Middle frontal gyrus (tissue), 1 donor: ENCODE measurements around the gene DUOX1.

ENCODE experiments used
- DNase-seq: peaks from one replicate; pipeline ENCODE4 v3.0.0-alpha.2; 2015; ENCODE audit warnings: low spot score; ENCODE audit errors: extremely low spot score

Gene DUOX1

DNA sequence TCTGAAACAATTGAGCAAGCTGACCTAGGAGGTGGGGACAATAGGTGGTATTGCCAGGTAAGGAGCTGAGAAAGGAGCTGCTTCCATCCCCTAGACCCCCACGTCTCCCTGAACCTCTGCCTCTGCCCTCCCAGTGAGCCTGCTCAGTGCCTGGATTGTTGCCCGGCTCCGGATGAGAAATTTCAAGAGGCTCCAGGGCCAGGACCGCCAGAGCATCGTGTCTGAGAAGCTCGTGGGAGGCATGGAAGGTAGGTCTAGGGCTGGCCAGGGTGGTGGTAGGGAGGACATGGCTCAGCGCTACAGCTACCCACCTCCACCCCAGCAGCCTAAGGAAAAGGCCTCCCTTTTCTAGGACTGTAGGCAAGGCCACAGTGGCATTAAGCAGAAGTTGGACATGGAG lies 13.3 kb downstream of the DUOX1 start:
- no peak for DNase-seq

GRCh38 chr15:45143946-45144345 lies 14.2 kb downstream of the DUOX1 start:
- DNase-seq, result no peak

DNA sequence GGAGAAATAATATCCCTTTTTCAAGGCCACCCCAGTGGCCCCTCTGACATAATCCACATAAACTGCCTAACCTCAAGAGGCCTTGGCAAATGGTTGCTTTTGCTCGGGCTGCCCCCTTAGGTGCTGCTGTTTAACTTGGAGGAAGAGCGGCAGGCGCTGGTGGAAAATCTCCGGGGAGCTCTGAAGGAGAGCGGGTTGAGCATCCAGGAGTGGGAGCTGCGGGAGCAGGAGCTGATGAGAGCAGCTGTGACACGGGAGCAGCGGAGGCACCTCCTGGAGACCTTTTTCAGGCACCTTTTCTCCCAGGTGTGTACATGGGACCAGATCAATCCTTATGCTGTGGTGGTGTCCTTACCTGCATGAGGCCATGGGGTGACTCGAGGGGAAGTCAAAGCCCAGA lies 15.0 kb downstream of the DUOX1 start:
- no peak for DNase-seq

GRCh38 chr15:45146405-45146804 lies 16.6 kb downstream of the DUOX1 start:
- DNase-seq, result no peak

- DNase-seq, result no peak
These were observed 17.8 kb downstream of the DUOX1 start for GRCh38 chr15:45147606-45148005.

DNA sequence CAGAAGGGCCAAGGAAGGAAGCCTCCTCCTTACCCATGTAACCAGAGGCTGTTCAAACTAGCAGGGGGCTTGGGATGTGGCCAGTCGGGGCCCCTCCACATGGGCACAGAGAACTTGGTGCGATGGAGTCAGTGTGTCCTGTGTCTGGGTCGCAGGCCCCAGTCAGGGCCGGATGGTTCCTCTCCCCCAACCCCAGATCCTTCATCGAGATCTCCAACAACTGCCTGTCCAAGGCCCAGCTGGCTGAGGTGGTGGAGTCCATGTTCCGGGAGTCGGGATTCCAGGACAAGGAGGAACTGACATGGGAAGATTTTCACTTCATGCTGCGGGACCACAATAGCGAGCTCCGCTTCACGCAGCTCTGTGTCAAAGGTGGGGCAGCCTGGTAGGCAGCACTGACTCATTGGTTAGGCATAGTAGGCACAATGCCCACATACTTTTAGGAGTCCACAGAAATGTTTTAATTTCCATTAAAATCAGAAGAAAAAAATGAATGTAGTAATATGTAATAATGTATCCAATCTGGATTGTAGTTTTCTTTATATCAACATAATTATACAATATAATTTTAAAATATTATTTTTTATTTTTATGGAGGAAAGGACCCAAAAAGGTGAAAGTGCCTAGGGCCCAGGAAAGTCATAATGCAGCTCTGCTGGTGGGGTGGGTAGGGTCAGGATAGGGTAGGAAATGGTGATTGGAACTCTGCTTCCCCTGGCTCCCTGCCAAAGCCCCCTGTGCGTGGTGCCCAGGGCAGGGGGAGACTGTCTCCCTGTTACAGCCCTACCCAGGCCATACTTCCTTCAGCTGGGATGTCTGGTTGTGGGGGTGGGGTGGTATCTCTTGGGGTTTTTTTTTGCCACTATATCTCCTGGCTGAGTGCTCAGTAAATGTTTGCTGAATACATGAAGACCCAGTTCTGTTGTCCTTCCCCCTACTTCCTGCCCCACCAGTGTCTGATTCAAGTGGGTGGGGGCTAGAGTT lies 18.6 kb downstream of the DUOX1 start:
- DNase-seq, result no peak

DNA sequence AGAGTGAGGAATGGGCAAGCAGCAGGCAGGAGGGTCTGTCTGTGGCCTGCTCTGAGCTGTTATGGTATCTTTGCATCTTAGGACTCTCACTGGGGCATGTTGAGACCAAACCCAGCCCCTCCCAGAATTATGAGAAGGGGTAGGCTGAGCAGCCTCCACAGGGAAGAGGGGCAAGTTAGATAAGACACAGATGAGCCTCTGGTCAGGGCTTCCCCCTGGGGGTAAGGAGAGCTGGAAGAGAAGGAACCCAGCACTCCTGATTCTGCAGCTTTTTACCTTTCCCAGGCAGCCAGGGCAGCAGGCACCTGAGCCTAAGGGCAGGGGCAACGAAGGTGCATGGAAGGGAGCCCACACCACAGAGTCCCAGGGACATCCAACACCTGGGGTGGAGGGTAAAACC lies 19.3 kb downstream of the DUOX1 start:
- DNase-seq, result no peak

DNA sequence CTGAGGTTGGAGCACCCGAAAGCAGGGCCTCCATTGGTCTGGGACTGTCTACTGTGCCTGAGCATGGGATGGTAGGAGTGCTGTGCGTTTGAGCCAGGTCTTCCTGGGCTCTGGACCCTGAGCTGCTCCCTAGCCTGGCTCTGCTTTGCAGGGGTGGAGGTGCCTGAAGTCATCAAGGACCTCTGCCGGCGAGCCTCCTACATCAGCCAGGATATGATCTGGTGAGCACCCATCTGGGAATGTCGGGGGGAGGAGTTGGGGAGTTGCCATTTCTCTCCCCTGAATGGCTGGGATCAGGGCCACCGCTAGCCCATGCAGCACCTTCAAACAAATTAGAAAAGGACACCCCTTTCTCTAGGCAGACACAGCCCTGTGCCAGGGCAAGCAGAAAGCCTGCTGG lies 20.7 kb downstream of the DUOX1 start:
- no peak for DNase-seq

DNA sequence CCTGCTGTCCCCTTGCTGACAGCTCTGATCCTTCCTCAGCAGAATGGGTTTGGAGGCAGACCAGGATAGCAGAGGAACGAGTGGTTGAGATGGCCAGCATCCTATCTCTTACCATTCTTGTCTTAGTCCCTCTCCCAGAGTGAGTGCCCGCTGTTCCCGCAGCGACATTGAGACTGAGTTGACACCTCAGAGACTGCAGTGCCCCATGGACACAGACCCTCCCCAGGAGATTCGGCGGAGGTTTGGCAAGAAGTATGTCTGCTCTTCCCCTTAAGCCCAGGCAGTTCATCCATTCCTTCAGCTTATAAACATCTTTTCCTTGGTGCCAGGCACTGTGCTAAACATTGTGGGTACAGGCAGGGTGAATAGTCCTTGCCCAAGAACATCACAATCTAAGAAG lies 21.2 kb downstream of the DUOX1 start:
- no peak for DNase-seq

DNA sequence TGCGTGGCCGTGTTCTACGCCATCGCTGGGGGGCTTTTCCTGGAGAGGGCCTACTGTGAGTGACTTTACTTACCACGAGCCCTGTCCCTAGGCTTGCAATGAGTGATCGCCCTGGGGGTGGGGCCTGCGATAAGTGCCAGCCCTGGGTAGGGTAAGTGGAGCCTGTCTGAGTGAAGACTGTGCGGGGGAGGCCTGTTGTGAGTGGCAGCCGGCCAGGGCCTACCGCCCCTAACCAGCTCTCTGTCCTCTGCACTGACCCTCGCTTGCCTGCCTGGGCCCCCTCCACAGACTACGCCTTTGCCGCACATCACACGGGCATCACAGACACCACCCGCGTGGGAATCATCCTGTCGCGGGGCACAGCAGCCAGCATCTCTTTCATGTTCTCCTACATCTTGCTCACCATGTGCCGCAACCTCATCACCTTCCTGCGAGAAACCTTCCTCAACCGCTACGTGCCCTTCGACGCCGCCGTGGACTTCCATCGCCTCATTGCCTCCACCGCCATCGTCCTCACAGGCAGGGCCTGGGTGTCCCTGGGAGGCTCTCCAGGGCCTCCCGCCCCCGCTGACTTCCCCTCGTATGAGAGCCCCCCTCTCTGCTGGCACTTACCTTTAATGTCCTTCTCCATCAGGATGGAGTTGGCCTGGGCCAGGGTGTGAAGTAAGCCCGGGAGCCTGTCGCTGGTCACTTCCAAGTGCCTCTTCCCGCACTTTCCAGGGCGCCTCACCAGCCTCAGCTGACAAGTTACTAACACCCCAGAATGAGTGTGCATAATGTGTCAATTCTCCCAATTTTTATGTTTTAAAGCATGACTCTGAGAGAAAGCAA lies 22.4 kb downstream of the DUOX1 start:
- no peak for DNase-seq

DNA sequence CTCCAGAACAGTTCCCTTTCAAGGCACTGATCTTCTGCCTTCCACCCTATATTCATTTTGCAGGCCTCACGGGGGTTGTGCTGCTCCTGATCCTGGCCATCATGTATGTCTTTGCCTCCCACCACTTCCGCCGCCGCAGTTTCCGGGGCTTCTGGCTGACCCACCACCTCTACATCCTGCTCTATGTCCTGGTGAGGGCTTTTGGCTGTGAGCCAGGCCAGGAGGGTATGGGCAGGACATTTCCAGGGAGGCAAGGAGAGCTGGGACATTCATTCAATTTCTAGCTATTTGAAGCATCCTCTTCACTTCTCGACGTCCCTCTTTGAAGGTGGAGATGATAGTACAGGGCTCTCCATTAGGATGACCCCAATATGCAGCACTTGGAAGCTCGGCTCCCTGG lies 25.9 kb downstream of the DUOX1 start:
- DNase-seq, result no peak

DNA sequence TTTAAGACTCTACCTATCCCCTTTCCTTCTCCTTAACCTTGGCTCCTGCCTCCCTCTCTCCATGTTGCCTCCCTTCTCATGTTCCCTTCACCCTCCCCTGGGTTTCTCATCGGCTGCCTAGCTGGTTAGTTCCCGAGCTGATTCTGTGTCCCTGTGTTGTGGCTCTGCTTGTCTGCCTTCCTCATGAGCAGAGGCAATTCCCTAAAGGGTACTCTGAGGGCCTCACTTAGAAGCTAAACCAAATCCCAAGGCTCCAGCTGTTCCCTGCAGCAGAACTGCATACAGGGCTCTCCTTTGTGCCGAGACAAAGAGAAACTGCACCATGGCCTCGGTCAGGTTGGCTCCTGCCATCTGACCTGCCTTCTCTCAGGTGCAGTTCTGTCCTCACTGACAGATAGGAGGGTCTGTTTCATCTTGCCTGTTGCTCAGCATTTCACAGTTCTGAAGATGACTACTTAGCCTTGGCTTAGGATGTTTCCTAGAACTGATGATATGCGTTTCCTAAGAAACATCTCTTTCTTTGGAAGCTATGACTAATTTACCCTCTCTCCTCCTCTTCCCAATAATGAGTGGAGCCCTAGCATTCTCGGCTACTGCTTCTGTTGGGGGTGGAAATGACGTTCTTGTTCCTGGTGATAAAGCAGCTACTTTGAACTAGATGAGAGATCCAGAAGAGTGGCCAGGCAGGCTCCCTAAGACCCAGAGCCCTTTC lies 27.1 kb downstream of the DUOX1 start:
- DNase-seq, result no peak

DNA sequence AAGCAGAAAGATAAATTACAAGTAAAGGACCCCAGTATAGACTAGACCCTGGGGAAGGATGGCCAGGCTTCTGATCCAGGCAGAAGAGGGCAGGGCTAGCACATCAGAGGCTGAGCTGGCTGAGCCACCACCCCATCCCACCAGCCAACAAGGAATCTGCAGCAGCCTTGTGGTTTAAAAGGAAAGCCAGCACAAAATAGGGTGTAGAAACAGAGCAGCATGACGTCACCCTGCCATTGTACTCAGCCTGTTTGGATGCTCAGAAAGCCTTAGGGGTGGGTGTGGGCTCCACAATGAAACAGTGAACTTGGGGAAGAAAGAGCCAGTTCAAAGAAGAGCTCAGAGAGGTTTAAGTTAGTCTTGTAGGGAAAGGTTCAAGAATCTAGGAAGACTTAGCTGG lies 28.2 kb downstream of the DUOX1 start:
- DNase-seq, result peak; percentile 46

GRCh38 chr15:45161666-45162065 lies 31.9 kb downstream of the DUOX1 start:
- no peak for DNase-seq

DNA sequence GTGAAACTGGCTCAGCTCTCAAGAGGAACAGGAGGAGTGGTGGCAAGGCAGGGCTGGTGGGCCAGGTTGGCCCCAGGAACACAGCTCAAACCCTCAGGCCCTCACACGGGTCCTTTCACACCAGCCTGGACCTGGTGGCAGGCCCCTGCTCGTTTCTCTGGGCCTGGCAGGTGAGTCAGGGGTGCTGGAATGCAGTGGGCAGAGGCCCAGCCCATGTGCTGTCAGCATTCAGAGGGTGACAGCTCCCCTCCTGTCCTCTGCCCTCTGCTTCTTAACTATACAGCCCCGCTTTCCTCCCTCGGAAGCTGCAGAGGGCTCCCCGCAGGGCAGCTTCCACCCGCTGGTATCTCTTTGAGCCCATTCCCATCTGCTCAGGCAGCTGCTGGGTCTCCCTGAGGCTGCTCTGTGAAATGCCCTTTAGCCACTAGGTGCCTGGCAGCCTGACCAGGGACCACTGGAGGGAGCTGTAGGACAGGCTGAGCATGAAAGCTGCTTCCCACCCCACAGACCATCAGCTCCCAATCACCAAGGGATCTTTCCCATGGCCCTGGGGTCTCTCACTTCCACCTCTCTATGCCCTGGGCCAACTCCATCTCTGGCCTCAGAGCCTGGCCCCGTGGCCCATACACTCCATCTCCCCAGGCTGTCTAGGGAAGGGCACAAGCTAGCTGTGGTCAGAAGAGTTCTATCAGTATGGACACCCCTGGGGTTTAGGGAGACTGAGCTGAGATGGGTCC lies 33.1 kb downstream of the DUOX1 start:
- DNase-seq, result no peak

- DNase-seq, result no peak
These were observed 33.7 kb downstream of the DUOX1 start for GRCh38 chr15:45163508-45163856.

DNA sequence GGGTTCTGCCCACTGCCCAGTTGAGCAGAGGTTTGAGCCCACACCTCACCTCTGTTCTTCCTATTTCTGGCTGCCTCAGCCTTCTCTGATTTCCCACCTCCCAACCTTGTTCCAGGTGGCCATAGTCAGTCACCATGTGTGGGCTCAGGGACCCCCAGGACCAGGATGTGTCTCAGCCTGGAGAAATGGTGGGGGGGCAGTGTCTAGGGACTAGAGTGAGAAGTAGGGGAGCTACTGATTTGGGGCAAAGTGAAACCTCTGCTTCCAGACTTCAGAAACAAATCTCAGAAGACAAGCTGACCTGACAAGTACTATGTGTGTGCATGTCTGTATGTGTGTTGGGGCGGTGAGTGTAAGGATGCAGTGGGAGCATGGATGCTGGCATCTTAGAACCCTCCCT lies 35.1 kb downstream of the DUOX1 start:
- DNase-seq, result no peak

DNA sequence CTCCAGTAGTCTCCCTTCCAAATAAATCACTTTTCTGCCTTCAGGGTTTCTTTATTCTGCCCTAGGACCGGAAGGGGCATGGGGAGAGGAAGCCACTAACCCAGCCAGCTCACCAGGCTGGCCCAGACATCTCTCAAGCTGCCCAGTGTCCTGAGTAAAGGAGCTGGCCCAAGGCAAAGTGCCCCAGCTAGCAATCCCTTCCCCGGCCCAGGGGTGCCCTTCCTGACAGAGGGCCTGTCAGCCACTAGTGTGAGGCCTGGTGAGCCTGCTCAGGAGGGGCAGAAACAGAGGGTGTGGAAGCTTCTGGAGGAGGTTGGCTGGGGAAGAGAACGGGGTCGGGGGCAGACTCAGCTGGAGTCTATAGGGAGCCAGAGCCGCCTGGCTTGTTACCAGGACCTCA lies 35.7 kb downstream of the DUOX1 start:
- DNase-seq, result no peak

DNA sequence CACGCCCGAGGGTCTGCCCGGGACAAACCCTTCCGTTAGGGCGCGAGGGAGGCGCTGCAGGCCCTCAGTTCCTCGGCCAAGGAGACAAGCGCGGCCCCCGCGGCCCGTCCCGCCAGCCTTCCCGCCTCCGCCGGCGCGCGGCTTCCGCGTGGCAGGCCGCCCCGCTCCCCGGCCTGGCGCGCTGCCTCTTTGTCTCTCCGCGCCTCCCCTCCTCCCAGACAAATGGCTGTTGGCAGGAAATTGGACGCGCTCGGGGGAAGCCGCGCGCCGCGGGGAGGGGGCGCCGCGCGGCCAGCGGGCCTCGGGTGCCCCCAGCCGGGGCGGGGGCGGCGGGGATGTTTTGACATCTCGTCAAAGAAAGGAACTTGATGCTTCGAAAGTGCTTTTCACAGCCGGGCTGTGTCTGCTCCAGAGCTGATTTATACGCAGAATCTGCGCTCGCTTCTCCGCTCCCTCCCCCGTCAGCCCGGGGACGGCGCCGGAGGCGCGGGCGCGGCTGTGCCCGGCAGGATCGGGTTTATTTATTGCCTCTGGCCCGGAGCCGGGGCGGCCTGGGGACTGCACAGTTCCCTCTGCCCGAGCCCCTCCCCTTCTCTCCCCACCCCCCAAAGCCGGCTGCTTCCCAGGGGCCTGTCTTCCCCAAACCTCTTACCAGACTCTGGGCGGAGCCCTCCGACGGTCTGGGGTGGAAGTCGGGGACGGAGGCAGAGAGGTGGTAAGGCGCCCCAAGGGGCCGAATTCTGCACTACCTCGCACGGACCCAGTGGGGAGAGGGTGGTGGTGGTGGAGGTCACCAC lies 37.2 kb downstream of the DUOX1 start:
- DNase-seq, result peak; percentile 75

GRCh38 chr15:45167631-45168205 lies 37.9 kb downstream of the DUOX1 start:
- no peak for DNase-seq
